H1 (cell line): ENCODE data around the gene TDRD9. TPM values are rescaled to one million over a fixed set of nuclear protein-coding genes. Genes with fewer than 3 reads are reported as not detected.

Source experiments
- CTCF ChIA-PET: fragments of 300-600 bp; sonication (Branson Sonifier 250); formaldehyde crosslinking; loops from one replicate; lab custom pipeline; 2021; ENCODE audit not compliant: partially characterized antibody; lab: Charles Lee
- POLR2A ChIA-PET: fragments of 300-600 bp; sonication (Branson Sonifier 250); formaldehyde crosslinking; loops from one replicate; lab custom pipeline; 2021; ENCODE audit warnings: inconsistent platforms; ENCODE audit not compliant: partially characterized antibody; lab: Charles Lee
- DNase-seq, 2 experiments: peaks; one replicate each; pipeline versions ENCODE4 v3.0.0 to v3.0.0-alpha.2; 2010 to 2022; ENCODE audit warnings: low spot score in 2 of 2, low read depth in 1 of 2, mixed read lengths in 1 of 2
- FAIRE-seq: peaks from 2 replicates; lab custom pipeline; 2011; peaks lifted over from hg19 to GRCh38; lab: Jason Lieb, UNC
- H2AFZ ChIP-seq: 2 replicates; pipeline ENCODE4 v1.8.1; 2012; ENCODE audit warnings: low read length, inconsistent platforms
- H2AK5ac ChIP-seq: 2 replicates; pipeline ENCODE4 v1.6.1; 2013; ENCODE audit warnings: low read depth, low read length
- H2BK120ac ChIP-seq: replicated peaks from 2 replicates; pipeline ENCODE3; 2013; ENCODE audit warnings: low read depth, low read length, inconsistent platforms
- H2BK12ac ChIP-seq: 2 replicates; pipeline ENCODE4 v1.6.1; 2013; ENCODE audit warnings: low read depth, low read length
- H2BK15ac ChIP-seq: 2 replicates; pipeline ENCODE4 v1.6.1; 2013; ENCODE audit warnings: low read length
- H2BK20ac ChIP-seq: 2 replicates; pipeline ENCODE4 v1.6.1; 2013; ENCODE audit warnings: low read length
- H2BK5ac ChIP-seq: 2 replicates; pipeline ENCODE4 v1.6.1; 2013; ENCODE audit warnings: low read depth, low read length
- H3K14ac ChIP-seq: 2 replicates; pipeline ENCODE4 v1.6.1; 2013; ENCODE audit warnings: inconsistent platforms; ENCODE audit not compliant: insufficient read length
- H3K18ac ChIP-seq: 2 replicates; pipeline ENCODE4 v1.6.1; 2013; ENCODE audit warnings: low read length; ENCODE audit errors: extremely low read depth
- H3K23ac ChIP-seq: 2 replicates; pipeline ENCODE4 v1.6.1; 2013; ENCODE audit warnings: inconsistent platforms; ENCODE audit not compliant: insufficient read length
- H3K23me2 ChIP-seq: 2 replicates; pipeline ENCODE4 v1.6.1; 2013; ENCODE audit warnings: low read depth, low read length
- H3K27ac ChIP-seq: 2 replicates; pipeline ENCODE4 v1.6.1; 2011; ENCODE audit warnings: low read depth, low read length, inconsistent platforms
- H3K27me3 ChIP-seq, 4 experiments: replicated peaks in 1 of 4; 1 replicate in 1 of 4; 2 replicates in 3 of 4; pipeline versions ENCODE4 v1.6.1 to v1.8.1; 2011 to 2013; ENCODE audit warnings: low read length in 3 of 4, mild to moderate bottlenecking in 3 of 4, inconsistent platforms in 2 of 4, mixed read lengths in 2 of 4, moderate library complexity in 1 of 4; ENCODE audit not compliant: control insufficient read depth in 3 of 4, insufficient read depth in 3 of 4; ENCODE audit errors: extremely low read depth in 1 of 4
- H3K36me3 ChIP-seq, 4 experiments: 2 replicates each; pipeline versions ENCODE4 v1.6.1 to v1.8.1; 2011 to 2013; ENCODE audit warnings: mild to moderate bottlenecking in 4 of 4, low read length in 3 of 4, moderate library complexity in 2 of 4, control low read depth in 1 of 4, inconsistent platforms in 1 of 4; ENCODE audit not compliant: insufficient read depth in 4 of 4, control insufficient read depth in 2 of 4
- H3K4ac ChIP-seq: replicated peaks from 2 replicates; pipeline ENCODE3; 2013; ENCODE audit warnings: low read length, low read depth, mixed read lengths, inconsistent platforms; ENCODE audit not compliant: insufficient read length
- H3K4me1 ChIP-seq, 4 experiments: replicated peaks in 1 of 4; 1 replicate in 1 of 4; 2 replicates in 3 of 4; pipeline versions ENCODE4 v1.6.1 to v1.8.1; 2011 to 2013; ENCODE audit warnings: low read length in 3 of 4, inconsistent platforms in 2 of 4, mixed read lengths in 1 of 4; ENCODE audit not compliant: insufficient read depth in 4 of 4, control insufficient read depth in 3 of 4
- H3K4me2 ChIP-seq, 2 experiments: 2 replicates each; pipeline versions ENCODE4 v1.6.1 to v1.8.1; 2011 to 2013; ENCODE audit warnings: low read depth in 2 of 2, low read length in 2 of 2, control low read depth in 1 of 2, inconsistent platforms in 1 of 2, mild to moderate bottlenecking in 1 of 2; ENCODE audit not compliant: insufficient read depth in 1 of 2
- H3K4me3 ChIP-seq, 4 experiments: fragments of 200-600, 300-600 bp in 1 of 4; sonication (generic), shearing (Covaris generic), sonication (Bioruptor Twin) in 1 of 4; 2 replicates each; pipeline versions ENCODE4 v1.5.1 to v1.8.1; 2011 to 2016; ENCODE audit warnings: low read length in 4 of 4, low read depth in 3 of 4, control low read depth in 2 of 4, inconsistent platforms in 2 of 4, mild to moderate bottlenecking in 2 of 4, mixed read lengths in 1 of 4, moderate library complexity in 1 of 4; ENCODE audit not compliant: insufficient read depth in 2 of 4; ENCODE audit errors: extremely low read depth in 1 of 4
- H3K56ac ChIP-seq: replicated peaks from 2 replicates; pipeline ENCODE3; 2013; ENCODE audit warnings: low read depth, mild to moderate bottlenecking, mixed read lengths, low read length, inconsistent platforms; ENCODE audit not compliant: insufficient read length
- H3K79me1 ChIP-seq: 2 replicates; pipeline ENCODE4 v1.6.1; 2013; ENCODE audit warnings: low read depth, low read length, control low read depth
- H3K79me2 ChIP-seq, 2 experiments: 2 replicates each; pipeline versions ENCODE4 v1.6.1 to v1.8.1; 2012 to 2013; ENCODE audit warnings: low read length in 2 of 2, mild to moderate bottlenecking in 2 of 2, inconsistent platforms in 1 of 2; ENCODE audit not compliant: insufficient read depth in 2 of 2, control insufficient read depth in 1 of 2
- H3K9ac ChIP-seq, 4 experiments: replicated peaks in 1 of 4; 1 replicate in 1 of 4; 2 replicates in 3 of 4; pipeline versions ENCODE4 v1.6.1 to v1.8.1; 2011 to 2013; ENCODE audit warnings: low read depth in 3 of 4, low read length in 3 of 4, control low read depth in 2 of 4, mild to moderate bottlenecking in 2 of 4, moderate library complexity in 2 of 4, inconsistent platforms in 1 of 4; ENCODE audit errors: extremely low read depth in 1 of 4
- H3K9me3 ChIP-seq, 2 experiments: 2 replicates each; pipeline versions ENCODE4 v1.6.1 to v1.8.1; 2012 to 2013; ENCODE audit warnings: mild to moderate bottlenecking in 2 of 2, moderate library complexity in 2 of 2, control low read depth in 1 of 2, inconsistent platforms in 1 of 2, low read depth in 1 of 2, low read length in 1 of 2, mixed read lengths in 1 of 2; ENCODE audit not compliant: insufficient read depth in 2 of 2
- H4K20me1 ChIP-seq, 2 experiments: replicated peaks in 1 of 2; 2 replicates each; pipeline versions ENCODE3 to v1.8.1; 2011 to 2013; ENCODE audit warnings: inconsistent platforms in 2 of 2, low read length in 2 of 2, mild to moderate bottlenecking in 1 of 2; ENCODE audit not compliant: insufficient read depth in 2 of 2, control insufficient read depth in 1 of 2
- H4K5ac ChIP-seq: 2 replicates; pipeline ENCODE4 v1.6.1; 2013; ENCODE audit warnings: low read length, low read depth, mixed read lengths, inconsistent platforms; ENCODE audit not compliant: insufficient read length
- H4K8ac ChIP-seq: 2 replicates; pipeline ENCODE4 v1.8.0; 2013; ENCODE audit warnings: mild to moderate bottlenecking, moderate library complexity, low read length, inconsistent platforms; ENCODE audit not compliant: insufficient read depth; ENCODE audit errors: extremely low read depth
- H4K91ac ChIP-seq: replicated peaks from 2 replicates; pipeline ENCODE3; 2013; ENCODE audit warnings: low read length, mixed read lengths, inconsistent platforms; ENCODE audit not compliant: insufficient read length
- ASH2L ChIP-seq: fragments of 200-600, 300-600 bp; sonication (generic); IDR thresholded peaks from one replicate; pipeline ENCODE4 v1.7.1; 2017; ENCODE audit warnings: low read length
- BACH1 ChIP-seq: IDR thresholded peaks from 2 replicates; pipeline ENCODE4 v1.6.1; 2012; ENCODE audit warnings: low read length, improper control_type of control experiment
- CHD1 ChIP-seq: IDR thresholded peaks from 2 replicates; pipeline ENCODE4 v1.6.1; 2012; ENCODE audit warnings: low read depth, low read length, improper control_type of control experiment
- GABPA ChIP-seq: IDR thresholded peaks from 2 replicates; pipeline ENCODE4 v1.6.1; 2011; ENCODE audit warnings: mild to moderate bottlenecking, low read length, moderate library complexity, borderline replicate concordance; ENCODE audit not compliant: insufficient read depth
- MAFK ChIP-seq: IDR thresholded peaks from 2 replicates; pipeline ENCODE4 v1.6.1; 2012; ENCODE audit warnings: low read depth, mild to moderate bottlenecking, improper control_type of control experiment, low read length
- PHF8 ChIP-seq: fragments of 200-600 bp; sonication (generic); conservative IDR thresholded peaks from 2 replicates; pipeline ENCODE4 v1.7.1; 2012; ENCODE audit warnings: low read depth, mild to moderate bottlenecking, inconsistent platforms, low read length, moderate library complexity
- SAP30 ChIP-seq: fragments of 300-600 bp; sonication (generic); IDR thresholded peaks from 2 replicates; pipeline ENCODE4 v1.7.1; 2012; ENCODE audit warnings: low read length, moderate library complexity, mild to moderate bottlenecking, inconsistent platforms; ENCODE audit not compliant: insufficient read depth, insufficient replicate concordance
- SP1 ChIP-seq: IDR thresholded peaks from 2 replicates; pipeline ENCODE4 v1.6.1; 2011; ENCODE audit warnings: low read depth, low read length
- SP4 ChIP-seq: IDR thresholded peaks from 2 replicates; pipeline ENCODE4 v1.6.1; 2012; ENCODE audit warnings: low read length, inconsistent platforms
- SRF ChIP-seq: IDR thresholded peaks from 2 replicates; pipeline ENCODE4 v1.6.1; 2011; ENCODE audit warnings: mild to moderate bottlenecking, low read depth, low read length, moderate library complexity
- TEAD4 ChIP-seq: IDR thresholded peaks from 2 replicates; pipeline ENCODE4 v1.6.1; 2012; ENCODE audit warnings: low read depth, low read length, inconsistent platforms, mixed read lengths
- WGBS, 2 experiments: shearing (Covaris generic) in 1 of 2; methylation state at CpG; one replicate each; pipeline versions ENCODE4 v1.1.6 to v1.1.7; 2013 to 2015; ENCODE audit warnings: low lambda C conversion rate in 2 of 2, mixed read lengths in 2 of 2, inconsistent platforms in 1 of 2, low coverage in 1 of 2, missing lambda C conversion rate in 1 of 2; ENCODE audit not compliant: insufficient replicate concordance in 2 of 2, insufficient coverage in 1 of 2, insufficient read length in 1 of 2; ENCODE audit errors: extremely low coverage in 1 of 2, missing lambda C conversion rate in 1 of 2; 5-methylcytosine and 5-hydroxymethylcytosine counted together
- polyA plus RNA-seq, 7 experiments: library from polyadenylated mRNA; depleted of rRNA in 3 of 7; stranded (reverse) in 5 of 7; unstranded in 2 of 7; fragments of >200 nt in 5 of 7; fragments of 200-250 nt in 2 of 7; gene quantifications; 1 replicate in 5 of 7; 2 replicates in 1 of 7; 4 replicates in 1 of 7; pipeline versions ENCODE4 v1.2.1 to v1.2.3, GENCODE V29; 2011 to 2013; ENCODE audit warnings: missing spikeins in 2 of 7, mixed read lengths in 2 of 7
- total RNA-seq: library from RNA; stranded (reverse); fragmentation: NEBNext Ultra II Directional; extraction: Animal tissue kit (Norgen Biotek cat#: 25700); gene quantifications from 2 replicates; pipeline ENCODE4 v1.2.1, GENCODE V29; 2021
- TF ChIP-seq, protein P1 (sequence below): IDR thresholded peaks from 2 replicates; pipeline ENCODE4 v1.6.1; 2012; ENCODE audit warnings: low read length, inconsistent platforms

TDRD9 gene
- total and polyA plus RNA-seq, 2 of the 8 experiments (the other 6 are each of a cell fraction or from before 2014, with no cell fraction given) = not detected

DNA sequence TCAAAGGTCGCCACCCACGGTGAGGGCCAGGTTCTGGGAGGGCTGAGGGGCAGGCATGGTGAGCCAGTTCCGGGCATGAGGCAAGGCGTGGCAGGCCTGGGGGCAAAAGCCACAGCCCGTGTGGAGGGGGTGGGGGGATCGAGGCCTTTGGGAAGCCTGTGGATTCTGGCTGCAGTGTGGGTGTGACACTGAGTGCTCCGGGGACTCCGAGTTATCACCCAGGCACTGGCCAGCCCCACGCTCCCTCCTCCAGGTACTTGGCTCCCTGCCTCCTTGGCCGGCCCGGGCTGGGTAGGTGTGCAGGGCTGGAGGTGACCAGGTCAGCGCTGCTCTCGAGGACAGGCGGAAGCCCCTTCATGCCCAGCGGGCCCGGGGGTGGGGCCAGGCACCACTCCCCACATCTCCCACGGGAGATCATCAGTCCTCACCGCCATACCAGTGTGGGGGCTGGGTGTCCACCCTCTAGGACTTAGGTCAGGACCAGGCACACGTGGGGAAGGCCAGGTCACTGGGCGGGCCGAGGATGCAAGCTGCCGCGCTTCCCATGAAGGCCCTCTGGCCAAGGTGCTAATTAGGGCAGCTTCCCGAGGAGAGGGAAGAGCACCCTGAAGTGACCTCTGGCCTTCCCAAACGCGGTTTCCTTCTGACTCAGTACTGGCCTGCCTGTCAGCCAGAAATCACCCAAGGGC lies 34.1 kb upstream of the TDRD9 start:
- no peak overlapping the region for H2BK120ac ChIP-seq
- WGBS, 2 experiments = 94% methylated on average over 25 of the region's 26 CpGs; no CpG with 5 or more reads in 1 of the 2 experiments
- no peak overlapping the region for H3K4ac ChIP-seq
- H3K23ac ChIP-seq = no peak overlapping the region
- ChIA-PET CTCF (interaction anchor here (1.2 to 1.8 kb wide), 4 partner anchors 12 to 24 kb away, joined by 3 to 6 read pairs (median 4); no protein-coding TSS in a partner anchor), POLR2A (interaction anchor here (1.5 kb wide), 1 partner anchor 11 kb away, joined by 3 read pairs; no protein-coding TSS in a partner anchor)
- H3K79me1 ChIP-seq = no peaks in the 10 kb centered on the region
- H3K14ac ChIP-seq = no peak overlapping the region
- H3K36me3 ChIP-seq = no peaks in the 10 kb centered on the region
- no peak overlapping the region for H2BK12ac ChIP-seq
- H2AFZ ChIP-seq = no peak overlapping the region
- no peak overlapping the region for H2BK20ac ChIP-seq
- H3K4me2 ChIP-seq = no peak overlapping the region
- peaks cover 0 to 3% of the 10 kb centered on the region in 2 experiments; a peak in 1 of 4 replicates for H3K9me3 ChIP-seq
- H4K5ac ChIP-seq = no peak overlapping the region
- H3K79me2 ChIP-seq = no peaks in the 10 kb centered on the region
- no peaks in the 10 kb centered on the region for H3K27me3 ChIP-seq
- H3K18ac ChIP-seq = no peak overlapping the region
- no peak overlapping the region for H4K91ac ChIP-seq
- H3K4me3 ChIP-seq = no peak overlapping the region
- no peak overlapping the region for H2BK15ac ChIP-seq
- no peak overlapping the region for H2AK5ac ChIP-seq
- peaks cover 0 to 2% (median 0%) of the 10 kb centered on the region in 4 experiments; a peak in 1 of 7 replicates for H3K4me1 ChIP-seq
- no peak overlapping the region; the same call in 1 of the 2 replicates for H4K8ac ChIP-seq
- H3K9ac ChIP-seq = no peak overlapping the region
- no peak overlapping the region for H3K56ac ChIP-seq
- no peak overlapping the region for H3K27ac ChIP-seq
- DNase-seq = no peak
- peaks cover 0 to 2% of the 10 kb centered on the region in 2 experiments for H4K20me1 ChIP-seq
- H3K23me2 ChIP-seq = no peaks in the 10 kb centered on the region
- no peak for FAIRE-seq
- H2BK5ac ChIP-seq = no peak overlapping the region
- TF ChIP-seq TEAD4 (no peak), BACH1 (no peak), SRF (no peak), SP4 (no peak), GABPA (no peak), MAFK (no peak), SP1 (no peak), SAP30 (no peak), PHF8 (no peak), ASH2L (no peak), CHD1 (no peak)
- TF ChIP-seq, protein P1, sequence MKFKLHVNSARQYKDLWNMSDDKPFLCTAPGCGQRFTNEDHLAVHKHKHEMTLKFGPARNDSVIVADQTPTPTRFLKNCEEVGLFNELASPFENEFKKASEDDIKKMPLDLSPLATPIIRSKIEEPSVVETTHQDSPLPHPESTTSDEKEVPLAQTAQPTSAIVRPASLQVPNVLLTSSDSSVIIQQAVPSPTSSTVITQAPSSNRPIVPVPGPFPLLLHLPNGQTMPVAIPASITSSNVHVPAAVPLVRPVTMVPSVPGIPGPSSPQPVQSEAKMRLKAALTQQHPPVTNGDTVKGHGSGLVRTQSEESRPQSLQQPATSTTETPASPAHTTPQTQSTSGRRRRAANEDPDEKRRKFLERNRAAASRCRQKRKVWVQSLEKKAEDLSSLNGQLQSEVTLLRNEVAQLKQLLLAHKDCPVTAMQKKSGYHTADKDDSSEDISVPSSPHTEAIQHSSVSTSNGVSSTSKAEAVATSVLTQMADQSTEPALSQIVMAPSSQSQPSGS = no peak
